ENCODE data around the gene SMARCB1.

The SMARCB1 gene

GRCh38 chr22:23796461-23796860, 9.7 kb downstream of the SMARCB1 start:
- no peak overlapping the region for H3K4me2 ChIP-seq (ENCODE audit: low read length)
- no peaks in the 10 kb centered on the region for H3K9me3 ChIP-seq (replicated peaks; ENCODE audit: low read length)
- H3K36me3 ChIP-seq (ENCODE audit: insufficient read depth, low read length), result peaks cover 68% of the 10 kb centered on the region

GRCh38 chr22:23800297-23801237, 13.8 kb downstream of the SMARCB1 start:
- H3K4me2 ChIP-seq (ENCODE audit: low read length), result no peak overlapping the region
- peaks cover 68% of the 10 kb centered on the region for H3K36me3 ChIP-seq (ENCODE audit: insufficient read depth, low read length)
- H3K27me3 ChIP-seq (ENCODE audit: control insufficient read depth, insufficient read depth, low read length), result no peaks in the 10 kb centered on the region
- no peak overlapping the region for H3K9ac ChIP-seq (ENCODE audit: low read depth, low read length)
- peaks cover 7% of the 10 kb centered on the region for H3K4me1 ChIP-seq (ENCODE audit: control insufficient read depth, insufficient read depth, low read length)
- no peaks in the 10 kb centered on the region for H3K9me3 ChIP-seq (replicated peaks; ENCODE audit: low read length)
- H3K4me3 ChIP-seq (ENCODE audit: low read length), result no peak overlapping the region

More at GRCh38 chr22:23796461-23796860, 9.7 kb downstream of the SMARCB1 start:
- Histone ChIP-seq H3K9ac (ENCODE audit: low read depth, low read length) (no peak overlapping the region), H3K4me1 (ENCODE audit: control insufficient read depth, insufficient read depth, low read length) (peaks cover 7% of the 10 kb centered on the region), H3K27me3 (ENCODE audit: control insufficient read depth, insufficient read depth, low read length) (no peaks in the 10 kb centered on the region), H3K4me3 (ENCODE audit: low read length) (no peak overlapping the region)

GRCh38 chr22:23801238-23801821, 14.6 kb downstream of the SMARCB1 start:
- peaks cover 67% of the 10 kb centered on the region for H3K36me3 ChIP-seq (ENCODE audit: insufficient read depth, low read length)
- no peak overlapping the region for H3K4me2 ChIP-seq (ENCODE audit: low read length)
- H3K9me3 ChIP-seq (replicated peaks; ENCODE audit: low read length), result no peaks in the 10 kb centered on the region
- H3K27me3 ChIP-seq (ENCODE audit: control insufficient read depth, insufficient read depth, low read length), result no peaks in the 10 kb centered on the region
- H3K4me1 ChIP-seq (ENCODE audit: control insufficient read depth, insufficient read depth, low read length), result peaks cover 4% of the 10 kb centered on the region
- H3K9ac ChIP-seq (ENCODE audit: low read depth, low read length), result no peak overlapping the region
- H3K4me3 ChIP-seq (ENCODE audit: low read length), result no peak overlapping the region

GRCh38 chr22:23801886-23802377, 15.2 kb downstream of the SMARCB1 start:
- no peak overlapping the region for H3K4me2 ChIP-seq (ENCODE audit: low read length)
- no peak overlapping the region for H3K4me3 ChIP-seq (ENCODE audit: low read length)
- no peaks in the 10 kb centered on the region for H3K27me3 ChIP-seq (ENCODE audit: control insufficient read depth, insufficient read depth, low read length)
- H3K9me3 ChIP-seq (replicated peaks; ENCODE audit: low read length), result no peaks in the 10 kb centered on the region
- no peaks in the 10 kb centered on the region for H3K4me1 ChIP-seq (ENCODE audit: control insufficient read depth, insufficient read depth, low read length)
- H3K36me3 ChIP-seq (ENCODE audit: insufficient read depth, low read length), result peaks cover 66% of the 10 kb centered on the region
- H3K9ac ChIP-seq (ENCODE audit: low read depth, low read length), result no peak overlapping the region

- Histone ChIP-seq H3K4me2 (ENCODE audit: low read length) (no peak overlapping the region), H3K4me3 (ENCODE audit: low read length) (no peak overlapping the region), H3K36me3 (ENCODE audit: insufficient read depth, low read length) (peaks cover 66% of the 10 kb centered on the region), H3K27me3 (ENCODE audit: control insufficient read depth, insufficient read depth, low read length) (no peaks in the 10 kb centered on the region), H3K4me1 (ENCODE audit: control insufficient read depth, insufficient read depth, low read length) (no peaks in the 10 kb centered on the region), H3K9me3 (replicated peaks; ENCODE audit: low read length) (no peaks in the 10 kb centered on the region), H3K9ac (ENCODE audit: low read depth, low read length) (no peak overlapping the region)
Measured at GRCh38 chr22:23803001-23803819, 16.4 kb downstream of the SMARCB1 start.

GRCh38 chr22:23804781-23805291, 18.1 kb downstream of the SMARCB1 start:
- Histone ChIP-seq H3K9me3 (replicated peaks; ENCODE audit: low read length) (no peaks in the 10 kb centered on the region), H3K27me3 (ENCODE audit: control insufficient read depth, insufficient read depth, low read length) (no peaks in the 10 kb centered on the region), H3K4me1 (ENCODE audit: control insufficient read depth, insufficient read depth, low read length) (no peaks in the 10 kb centered on the region), H3K4me3 (ENCODE audit: low read length) (no peak overlapping the region), H3K4me2 (ENCODE audit: low read length) (no peak overlapping the region), H3K36me3 (ENCODE audit: insufficient read depth, low read length) (peaks cover 63% of the 10 kb centered on the region), H3K9ac (ENCODE audit: low read depth, low read length) (no peak overlapping the region)

GRCh38 chr22:23806837-23807236, 20.1 kb downstream of the SMARCB1 start:
- Histone ChIP-seq H3K9ac (ENCODE audit: low read depth, low read length) (no peak overlapping the region), H3K27me3 (ENCODE audit: control insufficient read depth, insufficient read depth, low read length) (no peaks in the 10 kb centered on the region), H3K36me3 (ENCODE audit: insufficient read depth, low read length) (peaks cover 56% of the 10 kb centered on the region), H3K4me2 (ENCODE audit: low read length) (no peak overlapping the region), H3K4me1 (ENCODE audit: control insufficient read depth, insufficient read depth, low read length) (no peaks in the 10 kb centered on the region), H3K9me3 (replicated peaks; ENCODE audit: low read length) (no peaks in the 10 kb centered on the region), H3K4me3 (ENCODE audit: low read length) (no peak overlapping the region)

- H3K36me3 ChIP-seq (ENCODE audit: insufficient read depth, low read length), result peaks cover 28% of the 10 kb centered on the region
- H3K4me1 ChIP-seq (ENCODE audit: control insufficient read depth, insufficient read depth, low read length), result peaks cover 6% of the 10 kb centered on the region
- H3K4me2 ChIP-seq (ENCODE audit: low read length), result no peak overlapping the region
- H3K9me3 ChIP-seq (replicated peaks; ENCODE audit: low read length), result no peaks in the 10 kb centered on the region
- no peaks in the 10 kb centered on the region for H3K27me3 ChIP-seq (ENCODE audit: control insufficient read depth, insufficient read depth, low read length)
- H3K9ac ChIP-seq (ENCODE audit: low read depth, low read length), result no peak overlapping the region
- H3K4me3 ChIP-seq (ENCODE audit: low read length), result no peak overlapping the region
Measured at GRCh38 chr22:23812378-23812777, 25.6 kb downstream of the SMARCB1 start.

GRCh38 chr22:23815541-23816155, 28.9 kb downstream of the SMARCB1 start:
- H3K4me3 ChIP-seq (ENCODE audit: low read length), result no peak overlapping the region
- H3K9me3 ChIP-seq (replicated peaks; ENCODE audit: low read length), result no peaks in the 10 kb centered on the region
- H3K27me3 ChIP-seq (ENCODE audit: control insufficient read depth, insufficient read depth, low read length), result no peaks in the 10 kb centered on the region
- H3K9ac ChIP-seq (ENCODE audit: low read depth, low read length), result no peak overlapping the region
- peaks cover 6% of the 10 kb centered on the region for H3K4me1 ChIP-seq (ENCODE audit: control insufficient read depth, insufficient read depth, low read length)
- peaks cover 43% of the 10 kb centered on the region for H3K36me3 ChIP-seq (ENCODE audit: insufficient read depth, low read length)
- no peak overlapping the region for H3K4me2 ChIP-seq (ENCODE audit: low read length)

- Histone ChIP-seq H3K4me3 (ENCODE audit: low read length) (no peak overlapping the region), H3K9ac (ENCODE audit: low read depth, low read length) (no peak overlapping the region), H3K27me3 (ENCODE audit: control insufficient read depth, insufficient read depth, low read length) (no peaks in the 10 kb centered on the region), H3K4me2 (ENCODE audit: low read length) (no peak overlapping the region), H3K9me3 (replicated peaks; ENCODE audit: low read length) (no peaks in the 10 kb centered on the region), H3K36me3 (ENCODE audit: insufficient read depth, low read length) (peaks cover 45% of the 10 kb centered on the region), H3K4me1 (ENCODE audit: control insufficient read depth, insufficient read depth, low read length) (peaks cover 6% of the 10 kb centered on the region)
Measured at GRCh38 chr22:23816156-23816976, 29.6 kb downstream of the SMARCB1 start.
